Measurements from ENCODE around the gene ARPIN. TPM values are rescaled to one million over a fixed set of nuclear protein-coding genes. Genes with fewer than 3 reads are reported as not detected.

The ARPIN gene
- total and polyA plus RNA-seq, 9 of the 15 experiments (the other 6 are each of a cell fraction or from before 2014, with no cell fraction given): not detected

DNA sequence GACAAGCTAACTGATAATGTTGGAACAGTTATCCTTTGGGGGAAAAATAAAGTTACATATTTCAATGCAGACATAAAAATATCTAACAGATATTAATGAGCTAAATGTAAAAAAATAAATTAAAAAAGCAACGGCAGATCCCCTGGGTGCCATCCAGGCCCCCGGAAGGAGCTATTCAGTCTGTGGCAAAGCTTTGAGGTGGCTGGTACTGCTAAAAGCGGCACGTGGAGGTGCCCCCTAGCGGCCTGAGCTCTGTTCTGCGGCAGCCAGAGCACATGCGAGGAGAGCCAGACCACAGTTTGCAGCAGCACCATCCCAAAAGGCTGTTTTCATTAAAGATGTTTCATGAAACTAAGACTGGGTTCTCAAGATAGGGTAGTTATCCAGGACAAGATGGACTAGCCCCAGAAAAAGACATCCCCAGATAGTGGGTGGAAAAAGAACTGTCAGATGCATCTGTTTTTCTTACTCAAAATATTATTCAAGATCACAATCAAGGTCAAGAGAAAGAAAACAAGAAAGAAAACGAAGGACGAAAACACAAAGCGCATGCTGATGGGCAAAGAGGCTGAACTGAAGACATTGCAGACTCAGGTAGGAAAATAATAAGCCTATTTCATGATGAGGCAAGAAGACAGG lies 37.7 kb downstream of the ARPIN start (continued):
- no peak for TF ChIP-seq ZNF408 (CRISPR knock-in tag; IDR thresholded peaks at IDR 0.05; ENCODE audit: low read depth)
- TF ChIP-seq, protein P1, sequence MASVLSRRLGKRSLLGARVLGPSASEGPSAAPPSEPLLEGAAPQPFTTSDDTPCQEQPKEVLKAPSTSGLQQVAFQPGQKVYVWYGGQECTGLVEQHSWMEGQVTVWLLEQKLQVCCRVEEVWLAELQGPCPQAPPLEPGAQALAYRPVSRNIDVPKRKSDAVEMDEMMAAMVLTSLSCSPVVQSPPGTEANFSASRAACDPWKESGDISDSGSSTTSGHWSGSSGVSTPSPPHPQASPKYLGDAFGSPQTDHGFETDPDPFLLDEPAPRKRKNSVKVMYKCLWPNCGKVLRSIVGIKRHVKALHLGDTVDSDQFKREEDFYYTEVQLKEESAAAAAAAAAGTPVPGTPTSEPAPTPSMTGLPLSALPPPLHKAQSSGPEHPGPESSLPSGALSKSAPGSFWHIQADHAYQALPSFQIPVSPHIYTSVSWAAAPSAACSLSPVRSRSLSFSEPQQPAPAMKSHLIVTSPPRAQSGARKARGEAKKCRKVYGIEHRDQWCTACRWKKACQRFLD (CRISPR knock-in tag; IDR thresholded peaks at IDR 0.05): no peak
- TF ChIP-seq, protein P2, sequence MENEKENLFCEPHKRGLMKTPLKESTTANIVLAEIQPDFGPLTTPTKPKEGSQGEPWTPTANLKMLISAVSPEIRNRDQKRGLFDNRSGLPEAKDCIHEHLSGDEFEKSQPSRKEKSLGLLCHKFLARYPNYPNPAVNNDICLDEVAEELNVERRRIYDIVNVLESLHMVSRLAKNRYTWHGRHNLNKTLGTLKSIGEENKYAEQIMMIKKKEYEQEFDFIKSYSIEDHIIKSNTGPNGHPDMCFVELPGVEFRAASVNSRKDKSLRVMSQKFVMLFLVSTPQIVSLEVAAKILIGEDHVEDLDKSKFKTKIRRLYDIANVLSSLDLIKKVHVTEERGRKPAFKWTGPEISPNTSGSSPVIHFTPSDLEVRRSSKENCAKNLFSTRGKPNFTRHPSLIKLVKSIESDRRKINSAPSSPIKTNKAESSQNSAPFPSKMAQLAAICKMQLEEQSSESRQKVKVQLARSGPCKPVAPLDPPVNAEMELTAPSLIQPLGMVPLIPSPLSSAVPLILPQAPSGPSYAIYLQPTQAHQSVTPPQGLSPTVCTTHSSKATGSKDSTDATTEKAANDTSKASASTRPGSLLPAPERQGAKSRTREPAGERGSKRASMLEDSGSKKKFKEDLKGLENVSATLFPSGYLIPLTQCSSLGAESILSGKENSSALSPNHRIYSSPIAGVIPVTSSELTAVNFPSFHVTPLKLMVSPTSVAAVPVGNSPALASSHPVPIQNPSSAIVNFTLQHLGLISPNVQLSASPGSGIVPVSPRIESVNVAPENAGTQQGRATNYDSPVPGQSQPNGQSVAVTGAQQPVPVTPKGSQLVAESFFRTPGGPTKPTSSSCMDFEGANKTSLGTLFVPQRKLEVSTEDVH (IDR thresholded peaks at IDR 0.05; ENCODE audit: low read depth, partially characterized antibody): no peak
- no peak for TF ChIP-seq RBM34 (IDR thresholded peaks at IDR 0.05; ENCODE audit: borderline replicate concordance, insufficient read depth, low read length)
- no peak for TF ChIP-seq BMI1 (IDR thresholded peaks at IDR 0.05; ENCODE audit: low read length)
- TF ChIP-seq, protein P3, sequence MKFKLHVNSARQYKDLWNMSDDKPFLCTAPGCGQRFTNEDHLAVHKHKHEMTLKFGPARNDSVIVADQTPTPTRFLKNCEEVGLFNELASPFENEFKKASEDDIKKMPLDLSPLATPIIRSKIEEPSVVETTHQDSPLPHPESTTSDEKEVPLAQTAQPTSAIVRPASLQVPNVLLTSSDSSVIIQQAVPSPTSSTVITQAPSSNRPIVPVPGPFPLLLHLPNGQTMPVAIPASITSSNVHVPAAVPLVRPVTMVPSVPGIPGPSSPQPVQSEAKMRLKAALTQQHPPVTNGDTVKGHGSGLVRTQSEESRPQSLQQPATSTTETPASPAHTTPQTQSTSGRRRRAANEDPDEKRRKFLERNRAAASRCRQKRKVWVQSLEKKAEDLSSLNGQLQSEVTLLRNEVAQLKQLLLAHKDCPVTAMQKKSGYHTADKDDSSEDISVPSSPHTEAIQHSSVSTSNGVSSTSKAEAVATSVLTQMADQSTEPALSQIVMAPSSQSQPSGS (CRISPR knock-in tag; IDR thresholded peaks at IDR 0.05): no peak
- TF ChIP-seq NFRKB (IDR thresholded peaks at IDR 0.05; ENCODE audit: low read depth): no peak
- no peak for TF ChIP-seq ZNF583 (CRISPR knock-in tag; IDR thresholded peaks at IDR 0.05)
- TF ChIP-seq ZNF644 (tag; IDR thresholded peaks at IDR 0.05; ENCODE audit: low read depth): no peak
- TF ChIP-seq NCOA2 (IDR thresholded peaks at IDR 0.05; ENCODE audit: partially characterized antibody in 2 of 2): no peak
- TF ChIP-seq ZNF174 (CRISPR knock-in tag; IDR thresholded peaks at IDR 0.05): no peak
- TF ChIP-seq NFYB (IDR thresholded peaks at IDR 0.05; ENCODE audit: extremely low read depth, insufficient read length): no peak
- TF ChIP-seq SRSF3 (IDR thresholded peaks at IDR 0.05; ENCODE audit: insufficient read depth, low read length): no peak
- TF ChIP-seq NELFE (IDR thresholded peaks at IDR 0.05; ENCODE audit: insufficient read depth, insufficient read length): no peak
- TF ChIP-seq, protein P4, sequence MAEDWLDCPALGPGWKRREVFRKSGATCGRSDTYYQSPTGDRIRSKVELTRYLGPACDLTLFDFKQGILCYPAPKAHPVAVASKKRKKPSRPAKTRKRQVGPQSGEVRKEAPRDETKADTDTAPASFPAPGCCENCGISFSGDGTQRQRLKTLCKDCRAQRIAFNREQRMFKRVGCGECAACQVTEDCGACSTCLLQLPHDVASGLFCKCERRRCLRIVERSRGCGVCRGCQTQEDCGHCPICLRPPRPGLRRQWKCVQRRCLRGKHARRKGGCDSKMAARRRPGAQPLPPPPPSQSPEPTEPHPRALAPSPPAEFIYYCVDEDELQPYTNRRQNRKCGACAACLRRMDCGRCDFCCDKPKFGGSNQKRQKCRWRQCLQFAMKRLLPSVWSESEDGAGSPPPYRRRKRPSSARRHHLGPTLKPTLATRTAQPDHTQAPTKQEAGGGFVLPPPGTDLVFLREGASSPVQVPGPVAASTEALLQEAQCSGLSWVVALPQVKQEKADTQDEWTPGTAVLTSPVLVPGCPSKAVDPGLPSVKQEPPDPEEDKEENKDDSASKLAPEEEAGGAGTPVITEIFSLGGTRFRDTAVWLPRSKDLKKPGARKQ (CRISPR knock-in tag; IDR thresholded peaks at IDR 0.05): no peak
- no peak for TF ChIP-seq ZNF780A (CRISPR knock-in tag; IDR thresholded peaks at IDR 0.05)
- TF ChIP-seq SMARCA5 (IDR thresholded peaks at IDR 0.05): no peak
- TF ChIP-seq, protein P5, sequence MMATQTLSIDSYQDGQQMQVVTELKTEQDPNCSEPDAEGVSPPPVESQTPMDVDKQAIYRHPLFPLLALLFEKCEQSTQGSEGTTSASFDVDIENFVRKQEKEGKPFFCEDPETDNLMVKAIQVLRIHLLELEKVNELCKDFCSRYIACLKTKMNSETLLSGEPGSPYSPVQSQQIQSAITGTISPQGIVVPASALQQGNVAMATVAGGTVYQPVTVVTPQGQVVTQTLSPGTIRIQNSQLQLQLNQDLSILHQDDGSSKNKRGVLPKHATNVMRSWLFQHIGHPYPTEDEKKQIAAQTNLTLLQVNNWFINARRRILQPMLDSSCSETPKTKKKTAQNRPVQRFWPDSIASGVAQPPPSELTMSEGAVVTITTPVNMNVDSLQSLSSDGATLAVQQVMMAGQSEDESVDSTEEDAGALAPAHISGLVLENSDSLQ (IDR thresholded peaks at IDR 0.05): no peak
- no peak for TF ChIP-seq TFAM (CRISPR knock-in tag; conservative IDR thresholded peaks at IDR 0.05)
- TF ChIP-seq FOXM1 (IDR thresholded peaks at IDR 0.05; ENCODE audit: low read depth): no peak
- no peak for TF ChIP-seq FOXM1 (CRISPR knock-in tag; IDR thresholded peaks at IDR 0.05; ENCODE audit: low read depth)
- no peak for TF ChIP-seq ZNF717 (CRISPR knock-in tag; IDR thresholded peaks at IDR 0.05)
